GM23338 (cell line): Measurements from ENCODE around the gene ABAT. TPM values are rescaled to one million over a fixed set of nuclear protein-coding genes. Genes with fewer than 3 reads are reported as not detected.

Experiments
- ATAC-seq: fragments of 200-7000 bp; cut with Tn5 transposase; 3 replicates; pipeline ENCODE4 v1.9.1; 2020
- DNase-seq: peaks from one replicate; pipeline ENCODE4 v3.0.0-alpha.2; 2015; ENCODE audit warnings: low spot score
- H2AFZ ChIP-seq: fragments of 200-600 bp; sonication (generic); 2 replicates; pipeline ENCODE4 v1.8.0; 2016; ENCODE audit warnings: antibody characterized with exemption, mild to moderate bottlenecking, moderate library complexity
- H3F3A ChIP-seq: fragments of 200-600 bp; sonication (generic); replicated peaks from 2 replicates; pipeline ENCODE4 v1.8.0; 2017; ENCODE audit warnings: antibody characterized with exemption, mixed run types, low read depth
- H3K27ac ChIP-seq: fragments of 200-600 bp; sonication (generic); 2 replicates; pipeline ENCODE4 v1.6.1; 2016; ENCODE audit warnings: low read depth
- H3K27me3 ChIP-seq: fragments of 200-600 bp; sonication (generic); 2 replicates; pipeline ENCODE4 v1.8.0; 2016; ENCODE audit warnings: mild to moderate bottlenecking, mixed run types, moderate library complexity; ENCODE audit not compliant: insufficient read depth
- H3K36me3 ChIP-seq: fragments of 200-600 bp; sonication (generic); 2 replicates; pipeline ENCODE4 v1.8.0; 2016; ENCODE audit warnings: mild to moderate bottlenecking; ENCODE audit not compliant: insufficient read depth
- H3K4me1 ChIP-seq: fragments of 200-600 bp; sonication (generic); 2 replicates; pipeline ENCODE4 v1.8.0; 2016; ENCODE audit warnings: mild to moderate bottlenecking, moderate library complexity; ENCODE audit not compliant: insufficient read depth
- H3K4me2 ChIP-seq: fragments of 200-600 bp; sonication (generic); 2 replicates; pipeline ENCODE4 v1.7.1; 2017; ENCODE audit warnings: mixed run types
- H3K4me3 ChIP-seq: fragments of 200-600 bp; sonication (generic); 2 replicates; pipeline ENCODE4 v1.6.1; 2016; ENCODE audit warnings: mixed run types
- H3K79me2 ChIP-seq: fragments of 200-600 bp; sonication (generic); replicated peaks from 2 replicates; pipeline ENCODE4 v1.8.0; 2017; ENCODE audit warnings: mild to moderate bottlenecking; ENCODE audit not compliant: insufficient read depth
- H3K9me2 ChIP-seq: fragments of 200-600 bp; sonication (generic); 2 replicates; pipeline ENCODE4 v1.8.0; 2017; ENCODE audit not compliant: insufficient read depth
- H4K20me1 ChIP-seq: fragments of 200-600 bp; sonication (generic); replicated peaks from 2 replicates; pipeline ENCODE4 v1.8.0; 2017; ENCODE audit warnings: mild to moderate bottlenecking; ENCODE audit not compliant: insufficient read depth
- H3K27ac Mint-ChIP-seq: 2 replicates; pipeline ENCODE4 v1.8.0; 2020; ENCODE audit warnings: inconsistent platforms, mild to moderate bottlenecking, moderate library complexity, mixed read lengths
- H3K27me3 Mint-ChIP-seq: 3 replicates; pipeline ENCODE4 v1.8.0; 2022; ENCODE audit warnings: low read depth, mild to moderate bottlenecking, moderate library complexity, mixed read lengths, inconsistent platforms; ENCODE audit not compliant: insufficient read depth, poor library complexity
- H3K36me3 Mint-ChIP-seq: 3 replicates; pipeline ENCODE4 v1.8.0; 2021; ENCODE audit warnings: low read depth, mild to moderate bottlenecking, inconsistent platforms, moderate library complexity, mixed read lengths
- H3K4me1 Mint-ChIP-seq: 3 replicates; pipeline ENCODE4 v1.8.0; 2020; ENCODE audit warnings: mild to moderate bottlenecking, inconsistent platforms, mixed read lengths
- H3K4me3 Mint-ChIP-seq: 3 replicates; pipeline ENCODE4 v1.8.0; 2021; ENCODE audit warnings: moderate library complexity, mild to moderate bottlenecking, inconsistent platforms, mixed read lengths
- H3K9me3 Mint-ChIP-seq: 3 replicates; pipeline ENCODE4 v1.8.0; 2020; ENCODE audit warnings: moderate library complexity, mild to moderate bottlenecking, inconsistent platforms, mixed read lengths
- CREB1 ChIP-seq: fragments of 250-450 bp; sonication (Bioruptor Pico); IDR thresholded peaks from 2 replicates; pipeline ENCODE4 v1.5.0; 2020; ENCODE audit warnings: low read depth, mild to moderate bottlenecking, moderate library complexity
- CTCF ChIP-seq, 2 experiments: fragments of 200-600 bp in 1 of 2; sonication (generic) in 1 of 2; conservative IDR thresholded peaks; 2 replicates each; pipeline versions ENCODE4 v1.5.1 to v1.6.1; 2016 to 2017; ENCODE audit warnings: antibody characterized with exemption in 2 of 2, low read depth in 2 of 2, mild to moderate bottlenecking in 2 of 2, moderate library complexity in 1 of 2
- EZH2 ChIP-seq: fragments of 200-600 bp; sonication (generic); IDR thresholded peaks from one replicate; pipeline ENCODE4 v1.8.0; 2017; ENCODE audit warnings: antibody characterized with exemption, mild to moderate bottlenecking, low read depth; ENCODE audit not compliant: unreplicated experiment
- EZH2phosphoT487 ChIP-seq: fragments of 200-600 bp; sonication (generic); IDR thresholded peaks from one replicate; pipeline ENCODE4 v1.8.1; 2018; ENCODE audit warnings: antibody characterized with exemption; ENCODE audit not compliant: unreplicated experiment
- JUNB ChIP-seq: IDR thresholded peaks from one replicate; pipeline ENCODE4 v1.6.1; 2016; ENCODE audit warnings: antibody characterized with exemption; ENCODE audit not compliant: unreplicated experiment
- NANOG ChIP-seq: IDR thresholded peaks from 2 replicates; pipeline ENCODE4 v1.6.1; 2016; ENCODE audit warnings: antibody characterized with exemption, borderline replicate concordance
- STAT1 ChIP-seq: IDR thresholded peaks from one replicate; pipeline ENCODE4 v1.6.1; 2016; ENCODE audit warnings: antibody characterized with exemption; ENCODE audit not compliant: unreplicated experiment
- ZNF331 ChIP-seq: fragments of 250-450 bp; sonication (Bioruptor Pico); IDR thresholded peaks from 2 replicates; pipeline ENCODE4 v1.5.0; 2020; ENCODE audit warnings: low read depth, mild to moderate bottlenecking, moderate library complexity
- polyA plus RNA-seq: library from polyadenylated mRNA; unstranded; fragments of >200 nt; fragmentation: Nextera tagmentation; extraction: Ambion mirVana; gene quantifications from 2 replicates; pipeline ENCODE4 v1.2.1, GENCODE V29; 2016
- total RNA-seq: library from RNA; depleted of rRNA; stranded (reverse); fragments of >200 nt; shearing (Covaris generic); gene quantifications from 2 replicates; pipeline ENCODE4 v1.2.3, GENCODE V29; 2014
- TF ChIP-seq, protein P1 (sequence below): IDR thresholded peaks from 2 replicates; pipeline ENCODE4 v1.6.1; 2016; ENCODE audit warnings: antibody characterized with exemption
- TF ChIP-seq, protein P2 (sequence below): fragments of 250-450 bp; sonication (Bioruptor Pico); IDR thresholded peaks from 2 replicates; pipeline ENCODE4 v1.5.0; 2020; ENCODE audit warnings: mild to moderate bottlenecking, moderate library complexity

ABAT gene
- total and polyA plus RNA-seq, 2 experiments from 2014 or later, result 4.4 to 8.8 TPM

DNA sequence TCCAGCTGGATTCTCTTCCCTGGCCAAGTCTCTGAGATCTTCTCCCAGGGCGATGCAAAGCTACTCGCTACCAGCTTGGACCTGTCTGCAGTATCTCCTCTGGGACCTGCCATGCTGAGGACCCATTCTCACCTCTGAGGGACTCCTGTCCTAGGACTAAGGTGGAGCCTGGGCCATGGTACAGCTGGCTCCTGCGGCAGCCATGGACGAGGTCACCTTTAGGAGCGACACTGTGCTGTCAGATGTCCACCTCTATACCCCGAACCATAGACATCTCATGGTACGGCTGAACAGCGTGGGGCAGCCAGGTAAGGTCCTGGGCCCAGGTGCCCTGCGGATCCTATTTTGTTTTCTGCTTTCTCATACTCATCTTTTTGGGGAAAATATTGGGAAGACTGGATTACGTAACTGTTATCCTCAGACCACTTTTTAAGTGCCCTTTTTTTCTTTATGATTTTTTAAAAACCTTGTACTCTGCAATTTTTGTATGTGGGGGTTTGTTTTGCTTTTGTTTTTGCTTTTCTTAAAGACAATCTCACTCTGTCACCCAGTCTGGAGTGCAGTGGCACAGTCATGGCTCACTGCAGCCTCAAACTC lies 48.8 kb upstream of the ABAT start (continued):
- TF ChIP-seq CTCF (conservative IDR thresholded peaks at IDR 0.05; ENCODE audit: low read depth in 2 of 2) (no peak), CREB1 (CRISPR knock-in tag) (no peak), EZH2phosphoT487 (no peak)
- TF ChIP-seq, protein P1, sequence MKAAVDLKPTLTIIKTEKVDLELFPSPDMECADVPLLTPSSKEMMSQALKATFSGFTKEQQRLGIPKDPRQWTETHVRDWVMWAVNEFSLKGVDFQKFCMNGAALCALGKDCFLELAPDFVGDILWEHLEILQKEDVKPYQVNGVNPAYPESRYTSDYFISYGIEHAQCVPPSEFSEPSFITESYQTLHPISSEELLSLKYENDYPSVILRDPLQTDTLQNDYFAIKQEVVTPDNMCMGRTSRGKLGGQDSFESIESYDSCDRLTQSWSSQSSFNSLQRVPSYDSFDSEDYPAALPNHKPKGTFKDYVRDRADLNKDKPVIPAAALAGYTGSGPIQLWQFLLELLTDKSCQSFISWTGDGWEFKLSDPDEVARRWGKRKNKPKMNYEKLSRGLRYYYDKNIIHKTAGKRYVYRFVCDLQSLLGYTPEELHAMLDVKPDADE, result no peak

DNA sequence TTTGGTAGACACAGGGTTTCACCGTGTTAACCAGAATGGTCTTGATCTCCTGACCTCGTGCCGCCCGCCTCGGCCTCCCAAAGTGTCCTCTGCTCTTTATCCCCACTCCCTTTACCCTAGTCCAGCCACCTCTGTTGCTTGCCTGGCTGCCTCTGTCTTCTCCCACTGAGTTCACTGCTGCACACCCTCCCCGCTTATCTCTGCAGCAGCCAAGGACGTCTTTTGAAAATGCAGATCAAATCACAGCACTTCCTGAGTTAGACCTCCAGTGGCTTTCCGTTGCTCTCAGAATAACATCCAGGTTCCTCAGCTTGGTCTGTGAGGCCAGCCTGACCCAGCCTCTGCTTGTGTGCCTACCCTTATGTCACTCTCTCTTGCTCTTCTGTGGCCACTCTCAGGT lies 47.5 kb upstream of the ABAT start:
- Mint-ChIP-seq H3K4me3 (no peak overlapping the region), H3K27ac (no peak overlapping the region; the same call in 1 of the 2 replicates), H3K36me3 (peaks cover 76% of the 10 kb centered on the region), H3K4me1 (peaks cover 2% of the 10 kb centered on the region; the same call in 1 of the 3 replicates), H3K27me3 (peaks cover 4% of the 10 kb centered on the region), H3K9me3 (no peaks in the 10 kb centered on the region; the same call in 2 of the 3 replicates)
- Histone ChIP-seq H3K36me3 (peaks cover 29% of the 10 kb centered on the region), H2AFZ (no peak overlapping the region), H3K4me1 (peaks cover 7% of the 10 kb centered on the region; the same call in 1 of the 2 replicates), H3K79me2 (peaks cover 37% of the 10 kb centered on the region), H3F3A (no peaks in the 10 kb centered on the region), H3K9me2 (no peaks in the 10 kb centered on the region), H3K4me2 (no peak overlapping the region), H3K4me3 (no peak overlapping the region), H4K20me1 (peaks cover 28% of the 10 kb centered on the region), H3K27me3 (no peaks in the 10 kb centered on the region), H3K27ac (no peak overlapping the region)
- no peak for ATAC-seq
- DNase-seq, result no peak
- no peak for TF ChIP-seq STAT1
- TF ChIP-seq ZNF331, result no peak
- TF ChIP-seq, protein P2, sequence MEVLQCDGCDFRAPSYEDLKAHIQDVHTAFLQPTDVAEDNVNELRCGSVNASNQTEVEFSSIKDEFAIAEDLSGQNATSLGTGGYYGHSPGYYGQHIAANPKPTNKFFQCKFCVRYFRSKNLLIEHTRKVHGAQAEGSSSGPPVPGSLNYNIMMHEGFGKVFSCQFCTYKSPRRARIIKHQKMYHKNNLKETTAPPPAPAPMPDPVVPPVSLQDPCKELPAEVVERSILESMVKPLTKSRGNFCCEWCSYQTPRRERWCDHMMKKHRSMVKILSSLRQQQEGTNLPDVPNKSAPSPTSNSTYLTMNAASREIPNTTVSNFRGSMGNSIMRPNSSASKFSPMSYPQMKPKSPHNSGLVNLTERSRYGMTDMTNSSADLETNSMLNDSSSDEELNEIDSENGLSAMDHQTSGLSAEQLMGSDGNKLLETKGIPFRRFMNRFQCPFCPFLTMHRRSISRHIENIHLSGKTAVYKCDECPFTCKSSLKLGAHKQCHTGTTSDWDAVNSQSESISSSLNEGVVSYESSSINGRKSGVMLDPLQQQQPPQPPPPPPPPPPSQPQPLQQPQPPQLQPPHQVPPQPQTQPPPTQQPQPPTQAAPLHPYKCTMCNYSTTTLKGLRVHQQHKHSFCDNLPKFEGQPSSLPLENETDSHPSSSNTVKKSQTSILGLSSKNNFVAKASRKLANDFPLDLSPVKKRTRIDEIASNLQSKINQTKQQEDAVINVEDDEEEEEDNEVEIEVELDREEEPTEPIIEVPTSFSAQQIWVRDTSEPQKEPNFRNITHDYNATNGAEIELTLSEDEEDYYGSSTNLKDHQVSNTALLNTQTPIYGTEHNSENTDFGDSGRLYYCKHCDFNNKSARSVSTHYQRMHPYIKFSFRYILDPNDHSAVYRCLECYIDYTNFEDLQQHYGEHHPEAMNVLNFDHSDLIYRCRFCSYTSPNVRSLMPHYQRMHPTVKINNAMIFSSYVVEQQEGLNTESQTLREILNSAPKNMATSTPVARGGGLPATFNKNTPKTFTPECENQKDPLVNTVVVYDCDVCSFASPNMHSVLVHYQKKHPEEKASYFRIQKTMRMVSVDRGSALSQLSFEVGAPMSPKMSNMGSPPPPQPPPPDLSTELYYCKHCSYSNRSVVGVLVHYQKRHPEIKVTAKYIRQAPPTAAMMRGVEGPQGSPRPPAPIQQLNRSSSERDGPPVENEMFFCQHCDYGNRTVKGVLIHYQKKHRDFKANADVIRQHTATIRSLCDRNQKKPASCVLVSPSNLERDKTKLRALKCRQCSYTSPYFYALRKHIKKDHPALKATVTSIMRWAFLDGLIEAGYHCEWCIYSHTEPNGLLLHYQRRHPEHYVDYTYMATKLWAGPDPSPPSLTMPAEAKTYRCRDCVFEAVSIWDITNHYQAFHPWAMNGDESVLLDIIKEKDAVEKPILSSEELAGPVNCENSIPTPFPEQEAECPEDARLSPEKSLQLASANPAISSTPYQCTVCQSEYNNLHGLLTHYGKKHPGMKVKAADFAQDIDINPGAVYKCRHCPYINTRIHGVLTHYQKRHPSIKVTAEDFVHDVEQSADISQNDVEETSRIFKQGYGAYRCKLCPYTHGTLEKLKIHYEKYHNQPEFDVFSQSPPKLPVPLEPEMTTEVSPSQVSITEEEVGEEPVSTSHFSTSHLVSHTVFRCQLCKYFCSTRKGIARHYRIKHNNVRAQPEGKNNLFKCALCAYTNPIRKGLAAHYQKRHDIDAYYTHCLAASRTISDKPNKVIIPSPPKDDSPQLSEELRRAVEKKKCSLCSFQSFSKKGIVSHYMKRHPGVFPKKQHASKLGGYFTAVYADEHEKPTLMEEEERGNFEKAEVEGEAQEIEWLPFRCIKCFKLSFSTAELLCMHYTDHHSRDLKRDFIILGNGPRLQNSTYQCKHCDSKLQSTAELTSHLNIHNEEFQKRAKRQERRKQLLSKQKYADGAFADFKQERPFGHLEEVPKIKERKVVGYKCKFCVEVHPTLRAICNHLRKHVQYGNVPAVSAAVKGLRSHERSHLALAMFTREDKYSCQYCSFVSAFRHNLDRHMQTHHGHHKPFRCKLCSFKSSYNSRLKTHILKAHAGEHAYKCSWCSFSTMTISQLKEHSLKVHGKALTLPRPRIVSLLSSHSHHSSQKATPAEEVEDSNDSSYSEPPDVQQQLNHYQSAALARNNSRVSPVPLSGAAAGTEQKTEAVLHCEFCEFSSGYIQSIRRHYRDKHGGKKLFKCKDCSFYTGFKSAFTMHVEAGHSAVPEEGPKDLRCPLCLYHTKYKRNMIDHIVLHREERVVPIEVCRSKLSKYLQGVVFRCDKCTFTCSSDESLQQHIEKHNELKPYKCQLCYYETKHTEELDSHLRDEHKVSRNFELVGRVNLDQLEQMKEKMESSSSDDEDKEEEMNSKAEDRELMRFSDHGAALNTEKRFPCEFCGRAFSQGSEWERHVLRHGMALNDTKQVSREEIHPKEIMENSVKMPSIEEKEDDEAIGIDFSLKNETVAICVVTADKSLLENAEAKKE (CRISPR knock-in tag), result no peak
- no peak for TF ChIP-seq NANOG
- TF ChIP-seq, protein P1, result no peak
- TF ChIP-seq EZH2, result no peak
- TF ChIP-seq CTCF (conservative IDR thresholded peaks at IDR 0.05; ENCODE audit: low read depth in 2 of 2), result no peak
- TF ChIP-seq JUNB, result no peak
- no peak for TF ChIP-seq CREB1 (CRISPR knock-in tag)
